Neural cell (in vitro differentiated cells): ENCODE results near the gene IRS1. TPM values are rescaled to one million over a fixed set of nuclear protein-coding genes. Genes with fewer than 3 reads are reported as not detected.

ENCODE experiments used
- H2AFZ ChIP-seq: fragments of 200-600, 300-800 bp; sonication (generic), shearing (Covaris generic); 2 replicates; pipeline ENCODE4 v1.6.0; 2014; ENCODE audit warnings: low read depth, mild to moderate bottlenecking, antibody characterized with exemption, low read length, moderate library complexity
- H3F3A ChIP-seq: fragments of 200-600 bp; shearing (Covaris generic); 2 replicates; pipeline ENCODE4 v1.6.1; 2016; ENCODE audit warnings: mild to moderate bottlenecking, moderate library complexity, mixed read lengths, antibody characterized with exemption, low read length; ENCODE audit not compliant: insufficient read depth, poor library complexity, severe bottlenecking
- H3K27ac ChIP-seq: fragments of 200-600, 300-800 bp; sonication (generic), shearing (Covaris generic); 2 replicates; pipeline ENCODE4 v1.5.1; 2014; ENCODE audit warnings: mild to moderate bottlenecking, low read length, moderate library complexity
- H3K27me3 ChIP-seq: fragments of 300-800, 200-600 bp; sonication (generic), shearing (Covaris generic); 2 replicates; pipeline ENCODE4 v1.6.0; 2014; ENCODE audit warnings: mild to moderate bottlenecking, low read depth, low read length, moderate library complexity; ENCODE audit not compliant: insufficient read depth
- H3K36me3 ChIP-seq: fragments of 300-800, 200-600 bp; sonication (generic), shearing (Covaris generic); 2 replicates; pipeline ENCODE4 v1.5.1; 2014; ENCODE audit warnings: mild to moderate bottlenecking, antibody characterized with exemption, low read length, moderate library complexity; ENCODE audit not compliant: insufficient read depth
- H3K4me2 ChIP-seq: fragments of 300-800, 200-600 bp; sonication (generic), shearing (Covaris generic); 2 replicates; pipeline ENCODE4 v1.6.0; 2014; ENCODE audit warnings: mild to moderate bottlenecking, low read length
- H3K4me3 ChIP-seq: fragments of 300-800, 200-600 bp; sonication (generic), shearing (Covaris generic); 2 replicates; pipeline ENCODE4 v1.5.1; 2014; ENCODE audit warnings: mild to moderate bottlenecking, low read length, moderate library complexity
- H3K79me2 ChIP-seq: fragments of 200-600 bp; shearing (Covaris generic); replicated peaks from 2 replicates; pipeline ENCODE4 v1.6.0; 2014; ENCODE audit warnings: mild to moderate bottlenecking, low read length, moderate library complexity; ENCODE audit not compliant: insufficient read depth
- H3K9ac ChIP-seq: fragments of 300-800, 200-600 bp; sonication (generic), shearing (Covaris generic); 2 replicates; pipeline ENCODE4 v1.6.1; 2016; ENCODE audit warnings: mild to moderate bottlenecking, low read length, mixed read lengths
- H3K9me2 ChIP-seq: fragments of 200-600 bp; shearing (Covaris generic); 2 replicates; pipeline ENCODE4 v1.6.1; 2016; ENCODE audit warnings: mild to moderate bottlenecking, low read length, mixed read lengths; ENCODE audit not compliant: insufficient read depth
- H3K9me3 ChIP-seq: fragments of 200-600, 300-800 bp; sonication (generic), shearing (Covaris generic); 2 replicates; pipeline ENCODE4 v1.6.1; 2016; ENCODE audit warnings: mild to moderate bottlenecking, mixed run types, low read length, moderate library complexity, mixed read lengths
- H4K20me1 ChIP-seq: fragments of 200-600 bp; shearing (Covaris generic); 2 replicates; pipeline ENCODE4 v1.6.1; 2016; ENCODE audit warnings: mild to moderate bottlenecking, mixed run types; ENCODE audit not compliant: insufficient read depth
- EP300 ChIP-seq: fragments of 450-650 bp; conservative IDR thresholded peaks from 2 replicates; pipeline ENCODE4 v1.6.1; 2014; ENCODE audit warnings: antibody characterized with exemption, mild to moderate bottlenecking, moderate library complexity; ENCODE audit not compliant: poor library complexity, severe bottlenecking
- EZH2 ChIP-seq: fragments of 200-600, 300-800 bp; shearing (Covaris generic), sonication (generic); IDR thresholded peaks from 2 replicates; pipeline ENCODE4 v1.6.1; 2014; ENCODE audit warnings: antibody characterized with exemption, low read length, borderline replicate concordance, mild to moderate bottlenecking; ENCODE audit not compliant: insufficient read depth, poor library complexity, severe bottlenecking
- MXI1 ChIP-seq: fragments of 450-650 bp; conservative IDR thresholded peaks from 2 replicates; pipeline ENCODE4 v1.6.1; 2014; ENCODE audit warnings: antibody characterized with exemption, mild to moderate bottlenecking; ENCODE audit not compliant: poor library complexity, severe bottlenecking
- POLR2AphosphoS5 ChIP-seq: IDR thresholded peaks from 2 replicates; pipeline ENCODE4 v1.6.1; 2012
- RAD21 ChIP-seq: fragments of 450-650 bp; conservative IDR thresholded peaks from 2 replicates; pipeline ENCODE4 v1.6.1; 2014; ENCODE audit warnings: antibody characterized with exemption, mild to moderate bottlenecking, moderate library complexity
- SMC3 ChIP-seq: fragments of 450-650 bp; conservative IDR thresholded peaks from 2 replicates; pipeline ENCODE4 v1.6.1; 2014; ENCODE audit warnings: antibody characterized with exemption, mild to moderate bottlenecking, moderate library complexity; ENCODE audit not compliant: poor library complexity
- TAF1 ChIP-seq: IDR thresholded peaks from 2 replicates; pipeline ENCODE4 v1.6.1; 2012; ENCODE audit warnings: low read depth
- polyA plus RNA-seq: library from polyadenylated mRNA; depleted of rRNA; stranded (reverse); fragments of >200 nt; gene quantifications from 2 replicates; pipeline ENCODE4 v1.2.3, GENCODE V29; 2014
- TF ChIP-seq, protein P1 (sequence below): IDR thresholded peaks from 2 replicates; pipeline ENCODE4 v1.6.1; 2012; ENCODE audit warnings: borderline replicate concordance
- TF ChIP-seq, protein P2 (sequence below): fragments of 450-650 bp; IDR thresholded peaks from 2 replicates; pipeline ENCODE4 v1.5.1; 2014; ENCODE audit warnings: antibody characterized with exemption, mild to moderate bottlenecking, moderate library complexity; ENCODE audit not compliant: poor library complexity, severe bottlenecking

Gene IRS1
- polyA plus RNA-seq, 1 donor from 2014 or later = 7.2 TPM

DNA sequence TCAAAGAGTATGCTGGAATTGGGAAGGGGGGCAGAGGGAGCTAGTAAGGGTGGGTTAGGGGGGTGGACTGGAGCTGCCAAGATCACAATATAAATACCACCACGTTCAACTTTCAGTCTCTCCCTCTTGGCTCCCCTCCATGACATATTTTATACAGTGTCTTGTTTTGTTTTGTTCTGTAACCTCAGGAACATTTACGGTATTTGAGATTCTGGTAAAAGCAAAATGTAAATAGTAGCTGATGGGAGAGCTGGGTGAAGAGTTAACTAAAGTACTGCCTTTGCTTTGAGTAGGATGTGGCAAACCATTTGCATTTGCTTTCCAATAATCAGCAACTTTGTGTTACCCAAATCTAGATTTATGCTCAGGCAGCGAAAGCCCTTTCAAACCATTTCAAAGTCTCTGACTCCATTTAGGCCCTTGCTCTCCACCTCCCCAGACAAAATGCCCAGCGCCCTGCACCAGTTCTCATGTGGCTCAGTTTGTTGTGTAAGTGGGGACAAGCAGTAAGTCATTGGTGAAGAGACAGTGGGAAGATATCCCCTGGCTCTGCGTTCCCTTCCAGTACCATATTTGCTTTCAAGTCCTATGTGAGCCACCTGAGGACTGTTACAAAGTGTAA lies 17.4 kb downstream of the IRS1 start:
- no peak for TF ChIP-seq TAF1
- no peaks in the 10 kb centered on the region for H3K9me2 ChIP-seq
- H3K27ac ChIP-seq = no peak overlapping the region
- H3K4me2 ChIP-seq = no peak overlapping the region
- no peaks in the 10 kb centered on the region for H3K36me3 ChIP-seq
- no peak overlapping the region for H2AFZ ChIP-seq
- no peak overlapping the region for H3K9ac ChIP-seq
- peaks cover 33% of the 10 kb centered on the region for H3K79me2 ChIP-seq
- H4K20me1 ChIP-seq = no peaks in the 10 kb centered on the region
- no peaks in the 10 kb centered on the region for H3K9me3 ChIP-seq
- H3K4me3 ChIP-seq = no peak overlapping the region
- H3F3A ChIP-seq = no peaks in the 10 kb centered on the region
- no peaks in the 10 kb centered on the region for H3K27me3 ChIP-seq

DNA sequence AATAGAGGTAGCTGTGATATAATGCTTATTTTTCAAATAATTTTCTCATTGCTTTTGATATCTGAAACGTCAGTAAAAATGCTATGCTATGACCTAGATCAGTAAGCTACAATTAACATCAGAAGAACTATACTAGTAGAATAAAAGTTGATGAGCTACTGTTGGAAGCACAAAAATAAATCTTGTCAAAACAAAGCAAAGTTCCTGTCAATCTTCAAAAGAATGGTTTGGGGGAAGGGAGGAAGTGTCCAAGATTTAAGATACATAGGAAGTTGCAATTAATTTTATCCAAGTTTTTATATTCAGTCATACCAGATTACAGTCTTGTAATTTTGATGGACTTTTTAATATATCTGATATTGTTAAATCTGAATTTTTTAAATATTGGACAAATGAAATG lies 19.2 kb downstream of the IRS1 start:
- no peaks in the 10 kb centered on the region for H3F3A ChIP-seq
- no peaks in the 10 kb centered on the region for H3K27me3 ChIP-seq
- no peak overlapping the region for H3K9ac ChIP-seq
- no peak overlapping the region for H3K27ac ChIP-seq
- no peaks in the 10 kb centered on the region for H4K20me1 ChIP-seq
- TF ChIP-seq EP300 (no peak), SMC3 (no peak), MXI1 (no peak), RAD21 (no peak), POLR2AphosphoS5 (no peak), EZH2 (no peak), TAF1 (no peak)
- TF ChIP-seq, protein P1, sequence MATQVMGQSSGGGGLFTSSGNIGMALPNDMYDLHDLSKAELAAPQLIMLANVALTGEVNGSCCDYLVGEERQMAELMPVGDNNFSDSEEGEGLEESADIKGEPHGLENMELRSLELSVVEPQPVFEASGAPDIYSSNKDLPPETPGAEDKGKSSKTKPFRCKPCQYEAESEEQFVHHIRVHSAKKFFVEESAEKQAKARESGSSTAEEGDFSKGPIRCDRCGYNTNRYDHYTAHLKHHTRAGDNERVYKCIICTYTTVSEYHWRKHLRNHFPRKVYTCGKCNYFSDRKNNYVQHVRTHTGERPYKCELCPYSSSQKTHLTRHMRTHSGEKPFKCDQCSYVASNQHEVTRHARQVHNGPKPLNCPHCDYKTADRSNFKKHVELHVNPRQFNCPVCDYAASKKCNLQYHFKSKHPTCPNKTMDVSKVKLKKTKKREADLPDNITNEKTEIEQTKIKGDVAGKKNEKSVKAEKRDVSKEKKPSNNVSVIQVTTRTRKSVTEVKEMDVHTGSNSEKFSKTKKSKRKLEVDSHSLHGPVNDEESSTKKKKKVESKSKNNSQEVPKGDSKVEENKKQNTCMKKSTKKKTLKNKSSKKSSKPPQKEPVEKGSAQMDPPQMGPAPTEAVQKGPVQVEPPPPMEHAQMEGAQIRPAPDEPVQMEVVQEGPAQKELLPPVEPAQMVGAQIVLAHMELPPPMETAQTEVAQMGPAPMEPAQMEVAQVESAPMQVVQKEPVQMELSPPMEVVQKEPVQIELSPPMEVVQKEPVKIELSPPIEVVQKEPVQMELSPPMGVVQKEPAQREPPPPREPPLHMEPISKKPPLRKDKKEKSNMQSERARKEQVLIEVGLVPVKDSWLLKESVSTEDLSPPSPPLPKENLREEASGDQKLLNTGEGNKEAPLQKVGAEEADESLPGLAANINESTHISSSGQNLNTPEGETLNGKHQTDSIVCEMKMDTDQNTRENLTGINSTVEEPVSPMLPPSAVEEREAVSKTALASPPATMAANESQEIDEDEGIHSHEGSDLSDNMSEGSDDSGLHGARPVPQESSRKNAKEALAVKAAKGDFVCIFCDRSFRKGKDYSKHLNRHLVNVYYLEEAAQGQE = no peak
- TF ChIP-seq, protein P2, sequence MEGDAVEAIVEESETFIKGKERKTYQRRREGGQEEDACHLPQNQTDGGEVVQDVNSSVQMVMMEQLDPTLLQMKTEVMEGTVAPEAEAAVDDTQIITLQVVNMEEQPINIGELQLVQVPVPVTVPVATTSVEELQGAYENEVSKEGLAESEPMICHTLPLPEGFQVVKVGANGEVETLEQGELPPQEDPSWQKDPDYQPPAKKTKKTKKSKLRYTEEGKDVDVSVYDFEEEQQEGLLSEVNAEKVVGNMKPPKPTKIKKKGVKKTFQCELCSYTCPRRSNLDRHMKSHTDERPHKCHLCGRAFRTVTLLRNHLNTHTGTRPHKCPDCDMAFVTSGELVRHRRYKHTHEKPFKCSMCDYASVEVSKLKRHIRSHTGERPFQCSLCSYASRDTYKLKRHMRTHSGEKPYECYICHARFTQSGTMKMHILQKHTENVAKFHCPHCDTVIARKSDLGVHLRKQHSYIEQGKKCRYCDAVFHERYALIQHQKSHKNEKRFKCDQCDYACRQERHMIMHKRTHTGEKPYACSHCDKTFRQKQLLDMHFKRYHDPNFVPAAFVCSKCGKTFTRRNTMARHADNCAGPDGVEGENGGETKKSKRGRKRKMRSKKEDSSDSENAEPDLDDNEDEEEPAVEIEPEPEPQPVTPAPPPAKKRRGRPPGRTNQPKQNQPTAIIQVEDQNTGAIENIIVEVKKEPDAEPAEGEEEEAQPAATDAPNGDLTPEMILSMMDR = no peak
- no peak overlapping the region for H3K4me2 ChIP-seq
- H3K36me3 ChIP-seq = no peaks in the 10 kb centered on the region
- no peaks in the 10 kb centered on the region for H3K9me3 ChIP-seq
- H3K79me2 ChIP-seq = peaks cover 29% of the 10 kb centered on the region
- H3K4me3 ChIP-seq = no peak overlapping the region
- H3K9me2 ChIP-seq = no peaks in the 10 kb centered on the region
- H2AFZ ChIP-seq = no peak overlapping the region
